SJSA1 (cell line): Measurements from ENCODE around the gene MARCHF9. TPM values are rescaled to one million over a fixed set of nuclear protein-coding genes. Genes with fewer than 3 reads are reported as not detected.
A peak's percentile ranks its signal among the peaks of the same experiment; 100 is the strongest.

Experiments
- DNase-seq, 2 experiments: peaks; one replicate each; pipeline ENCODE4 v3.0.0-alpha.2; 2015 to 2020; ENCODE audit warnings: low spot score in 2 of 2, low read depth in 1 of 2
- H3K27ac ChIP-seq: fragments of 250-450 bp; sonication (Bioruptor Pico); 2 replicates; pipeline ENCODE4 v1.5.1; 2020; ENCODE audit warnings: mild to moderate bottlenecking, moderate library complexity
- H3K27me3 ChIP-seq: fragments of 250-450 bp; sonication (Bioruptor Pico); replicated peaks from 2 replicates; pipeline ENCODE4 v1.5.1; 2020; ENCODE audit warnings: mild to moderate bottlenecking, moderate library complexity
- H3K36me3 ChIP-seq: fragments of 250-450 bp; sonication (Bioruptor Pico); 2 replicates; pipeline ENCODE4 v1.5.1; 2020; ENCODE audit warnings: mild to moderate bottlenecking
- H3K4me1 ChIP-seq: fragments of 250-450 bp; sonication (Bioruptor Pico); replicated peaks from 2 replicates; pipeline ENCODE4 v1.6.1; 2021; ENCODE audit warnings: mild to moderate bottlenecking
- H3K4me3 ChIP-seq: fragments of 250-450 bp; sonication (Bioruptor Pico); 2 replicates; pipeline ENCODE4 v1.5.1; 2020; ENCODE audit warnings: mild to moderate bottlenecking
- H3K9me3 ChIP-seq: fragments of 250-450 bp; sonication (Bioruptor Pico); replicated peaks from 2 replicates; pipeline ENCODE4 v1.5.1; 2020; ENCODE audit warnings: mild to moderate bottlenecking
- total RNA-seq: library from RNA; depleted of rRNA; stranded (reverse); fragments of >200 nt; shearing (Covaris generic); gene quantifications from 2 replicates; pipeline ENCODE4 v1.2.3, GENCODE V29; 2014

Gene MARCHF9
- total RNA-seq, 1 experiment from 2014 or later, result 107 TPM

DNA sequence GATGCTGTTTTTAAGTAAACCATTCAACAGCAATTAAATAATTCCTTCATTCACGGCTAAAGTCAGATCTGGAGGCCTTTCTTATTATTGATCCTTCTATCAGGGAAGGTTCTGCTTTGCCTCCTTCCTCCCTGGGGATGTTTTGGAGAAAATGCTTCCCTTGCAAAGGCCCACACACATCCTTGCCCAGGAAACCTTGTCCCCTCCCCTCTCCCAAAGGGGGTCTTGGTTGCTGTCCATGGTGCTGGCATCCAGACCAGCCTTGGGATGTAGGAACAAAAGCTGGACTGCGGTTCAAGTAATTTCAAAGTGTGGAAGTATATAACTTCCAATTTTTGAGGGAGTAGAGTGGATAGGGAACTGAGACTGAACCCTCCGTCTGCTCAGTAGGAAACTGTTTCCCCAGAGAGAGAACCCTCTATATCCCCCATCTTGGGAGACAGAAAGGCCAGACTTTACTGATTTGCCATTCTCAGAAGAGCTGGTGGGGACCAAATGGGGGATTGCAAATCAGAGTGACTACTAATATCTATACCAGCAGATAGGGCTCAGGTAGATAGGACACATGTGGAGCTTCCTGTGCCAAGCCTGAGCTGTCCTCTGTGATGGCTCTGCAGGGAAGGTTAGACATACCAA is 5.6 kb downstream of the MARCHF9 start:
- Histone ChIP-seq H3K4me3 (no peak overlapping the region), H3K27me3 (peaks cover 43% of the 10 kb centered on the region), H3K9me3 (peaks cover 12% of the 10 kb centered on the region), H3K27ac (no peak overlapping the region), H3K4me1 (peaks cover 20% of the 10 kb centered on the region), H3K36me3 (peaks cover 24% of the 10 kb centered on the region)
- DNase-seq, result peak in 1 of 2 experiments; percentile 80

DNA sequence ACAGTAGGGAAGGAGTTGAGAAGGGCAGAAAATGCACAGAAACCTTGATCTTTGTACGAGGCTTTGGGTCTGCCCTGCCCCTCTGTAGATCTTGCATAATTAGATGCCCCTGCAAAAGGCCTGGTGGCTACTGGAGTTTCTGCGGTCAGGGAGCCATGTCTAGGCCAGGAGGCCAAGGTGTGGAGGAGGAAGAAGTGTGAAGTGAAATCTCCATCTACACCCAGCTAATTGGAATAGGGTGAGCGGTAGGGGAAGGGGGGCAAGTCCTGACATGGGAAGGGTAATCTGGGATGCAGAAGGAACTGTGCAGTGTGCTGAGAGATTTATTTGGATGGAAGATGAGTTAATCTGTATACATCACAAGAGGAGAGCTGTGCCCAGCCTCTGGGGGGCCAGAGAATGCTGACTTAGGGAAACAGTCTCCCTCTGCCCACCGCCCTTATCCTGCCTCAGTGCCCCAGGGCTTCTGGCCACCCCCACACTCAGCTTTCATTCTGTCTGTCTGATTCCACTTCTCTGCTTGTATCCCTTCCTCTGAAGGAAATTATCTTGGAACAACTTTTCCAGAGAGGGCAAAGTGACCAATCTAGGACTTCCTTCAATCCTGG is 6.6 kb downstream of the MARCHF9 start:
- H3K27ac ChIP-seq, result no peak overlapping the region
- DNase-seq, result no peak
- H3K27me3 ChIP-seq, result peaks cover 45% of the 10 kb centered on the region
- H3K9me3 ChIP-seq, result peaks cover 22% of the 10 kb centered on the region
- no peak overlapping the region for H3K4me3 ChIP-seq
- H3K4me1 ChIP-seq, result peaks cover 23% of the 10 kb centered on the region
- peaks cover 34% of the 10 kb centered on the region for H3K36me3 ChIP-seq

DNA sequence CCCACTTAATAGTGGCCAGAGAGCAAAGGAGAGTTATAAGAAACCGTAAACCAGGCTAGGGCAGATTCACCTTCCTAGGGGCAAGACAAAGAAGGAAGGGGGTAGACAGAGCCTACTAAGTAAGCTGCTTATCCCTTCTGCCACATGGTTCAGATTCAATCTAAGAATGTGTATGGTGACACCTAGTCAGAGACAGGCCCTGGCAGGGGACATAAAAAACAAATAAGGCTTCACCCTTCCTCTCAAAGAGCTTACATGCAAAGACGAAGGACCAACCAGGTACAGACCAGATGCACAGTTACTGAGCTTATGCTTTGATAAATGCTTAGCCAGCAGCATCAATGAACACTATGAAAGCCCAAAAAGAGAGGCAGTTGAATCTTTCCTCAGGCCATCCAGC is 7.6 kb downstream of the MARCHF9 start:
- H3K9me3 ChIP-seq, result peaks cover 25% of the 10 kb centered on the region
- H3K4me1 ChIP-seq, result peaks cover 31% of the 10 kb centered on the region
- no peak overlapping the region for H3K4me3 ChIP-seq
- peaks cover 52% of the 10 kb centered on the region for H3K27me3 ChIP-seq
- no peak overlapping the region for H3K27ac ChIP-seq
- DNase-seq, result peak in 1 of 2 experiments; percentile 81
- peaks cover 42% of the 10 kb centered on the region for H3K36me3 ChIP-seq

DNA sequence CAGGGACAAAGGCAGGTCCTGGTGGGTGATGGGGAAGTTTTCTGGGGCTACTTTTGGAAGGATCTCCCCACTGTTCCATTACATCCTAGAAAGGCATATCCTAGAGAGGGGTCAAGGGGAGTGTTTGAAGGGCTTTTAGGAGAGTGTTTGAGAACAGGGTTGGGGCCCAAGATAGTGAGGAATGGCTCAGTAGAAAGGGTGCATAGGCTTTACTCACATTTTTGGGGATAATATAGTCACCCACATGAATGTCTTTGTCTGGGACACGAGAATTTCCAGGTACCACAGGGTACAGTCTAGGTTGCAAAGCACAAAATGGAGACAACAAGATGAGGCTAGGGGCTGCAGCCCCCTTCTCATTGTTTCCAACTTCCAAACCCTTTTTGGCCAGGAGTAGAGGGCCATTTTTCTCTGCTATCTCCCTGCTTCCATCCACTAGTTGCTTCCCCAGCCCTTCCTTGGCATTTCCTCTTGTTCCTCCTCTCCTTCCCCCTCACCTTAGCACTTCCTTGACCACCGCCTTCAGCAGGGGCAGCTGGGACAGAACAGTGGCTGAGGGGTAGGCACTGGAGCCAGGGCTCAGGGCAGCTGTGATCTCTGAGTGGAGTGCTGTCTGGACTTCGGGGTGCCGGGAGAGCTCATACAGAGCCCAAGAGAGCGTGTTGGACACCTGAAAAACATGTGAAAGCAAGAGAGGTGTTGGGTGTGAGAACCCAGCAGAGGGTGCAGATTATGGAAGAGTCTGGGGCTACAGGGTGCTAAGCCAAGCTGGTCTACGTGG is 9.2 kb downstream of the MARCHF9 start:
- no peak overlapping the region for H3K4me3 ChIP-seq
- peaks cover 45% of the 10 kb centered on the region for H3K36me3 ChIP-seq
- H3K9me3 ChIP-seq, result peaks cover 25% of the 10 kb centered on the region
- peak; percentile 69 to 80 for DNase-seq
- peaks cover 31% of the 10 kb centered on the region for H3K4me1 ChIP-seq
- H3K27me3 ChIP-seq, result peaks cover 53% of the 10 kb centered on the region
- H3K27ac ChIP-seq, result no peak overlapping the region

DNA sequence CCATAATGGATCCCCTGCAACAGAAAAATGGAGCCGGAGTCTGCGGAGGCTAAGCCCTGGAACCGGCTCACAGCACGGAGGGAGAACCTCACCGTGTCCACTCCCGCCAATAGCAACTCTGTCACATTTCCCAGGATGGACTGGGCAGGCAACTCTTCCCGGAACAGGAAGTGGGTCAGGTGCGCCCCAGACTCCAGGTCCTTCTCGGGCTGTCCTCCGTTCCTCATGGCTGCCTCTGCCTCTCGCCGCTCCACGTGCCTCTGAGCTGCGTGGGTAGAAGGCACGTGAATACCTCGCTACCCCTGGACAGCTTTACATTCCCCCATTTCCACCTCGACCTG is 9.7 kb downstream of the MARCHF9 start:
- H3K9me3 ChIP-seq, result peaks cover 25% of the 10 kb centered on the region
- peaks cover 31% of the 10 kb centered on the region for H3K4me1 ChIP-seq
- no peak for DNase-seq
- H3K4me3 ChIP-seq, result peak overlapping the region; percentile 21
- H3K36me3 ChIP-seq, result peaks cover 49% of the 10 kb centered on the region
- peaks cover 52% of the 10 kb centered on the region for H3K27me3 ChIP-seq
- H3K27ac ChIP-seq, result no peak overlapping the region

DNA sequence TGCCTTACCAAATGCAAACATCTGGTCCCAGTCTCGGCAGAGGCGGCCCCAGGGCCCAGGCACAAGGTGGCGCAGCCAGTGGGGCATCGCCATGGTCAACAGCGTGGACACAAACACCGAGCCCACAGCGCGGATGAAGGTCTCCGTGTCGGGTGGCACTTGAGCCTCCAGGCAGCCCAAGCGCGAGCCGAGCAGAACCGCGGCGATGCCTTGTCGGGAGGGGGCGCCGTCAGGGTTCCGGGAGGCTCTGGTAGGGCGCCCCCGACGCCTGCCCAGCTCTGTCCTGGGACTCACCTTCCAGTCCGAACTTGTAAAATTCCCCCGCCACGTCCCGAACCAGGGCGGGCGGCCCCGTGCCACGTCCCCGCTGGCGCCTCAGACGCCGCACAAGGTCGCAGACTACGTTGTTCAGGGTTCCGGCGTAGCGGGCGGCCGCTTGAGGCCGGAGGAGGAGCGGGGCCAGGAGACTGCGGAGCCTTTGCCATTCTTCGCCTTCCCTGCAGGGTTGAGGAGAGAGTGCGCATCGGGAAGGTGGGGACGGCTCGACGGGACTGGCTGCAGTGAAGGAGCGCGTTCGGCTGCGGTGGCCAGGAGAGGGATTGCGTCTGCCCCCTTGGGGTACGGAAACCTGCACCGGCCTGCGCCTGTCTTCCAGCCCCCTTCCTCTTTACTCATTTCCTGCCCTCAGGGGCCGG is 10.2 kb downstream of the MARCHF9 start:
- peaks cover 54% of the 10 kb centered on the region for H3K36me3 ChIP-seq
- H3K9me3 ChIP-seq, result peaks cover 25% of the 10 kb centered on the region
- H3K27me3 ChIP-seq, result peaks cover 51% of the 10 kb centered on the region
- peaks cover 31% of the 10 kb centered on the region for H3K4me1 ChIP-seq
- DNase-seq, result peak in 1 of 2 experiments; percentile 99
- no peak overlapping the region for H3K27ac ChIP-seq
- peak overlapping the region; percentile 21 for H3K4me3 ChIP-seq

DNA sequence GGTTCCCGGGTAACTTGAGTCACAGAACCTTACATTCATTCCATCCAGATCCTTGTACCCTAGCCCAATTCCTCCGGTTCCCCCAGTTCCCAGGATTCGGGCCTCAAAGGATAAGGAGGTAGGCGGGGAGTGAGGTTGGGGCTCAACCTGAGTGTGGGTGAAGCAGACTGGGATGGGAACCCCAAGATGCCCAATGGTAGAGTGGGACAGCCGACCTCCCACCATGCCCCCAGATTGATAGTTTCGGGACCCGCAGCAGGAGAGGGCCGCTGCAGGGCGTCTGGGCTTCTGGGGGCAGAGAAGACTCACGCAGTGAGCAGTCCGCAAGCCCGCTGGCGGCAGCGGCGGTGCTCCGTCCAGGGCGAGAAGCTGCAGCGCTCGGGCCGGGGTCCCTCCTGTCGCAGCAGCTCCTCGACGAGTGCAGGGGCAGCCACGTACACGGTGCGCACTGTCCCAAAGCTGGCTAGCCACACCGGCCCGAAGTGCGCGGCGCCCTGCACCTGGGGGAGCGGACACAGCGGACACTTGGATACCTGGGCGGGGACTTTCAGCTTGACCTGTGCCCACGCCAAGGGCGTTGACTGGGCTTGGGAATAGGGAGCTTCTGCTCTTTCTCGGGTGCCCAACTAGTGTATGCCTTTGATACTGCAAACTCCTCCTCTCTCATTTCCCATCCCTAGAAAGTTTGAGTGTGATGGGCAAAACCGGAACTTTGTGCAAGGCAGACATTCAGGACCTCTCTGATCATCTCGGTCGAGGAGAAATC is 11.0 kb downstream of the MARCHF9 start:
- no peak for DNase-seq
- H3K27ac ChIP-seq, result no peak overlapping the region
- peaks cover 51% of the 10 kb centered on the region for H3K27me3 ChIP-seq
- H3K4me3 ChIP-seq, result no peak overlapping the region
- H3K36me3 ChIP-seq, result peaks cover 61% of the 10 kb centered on the region
- H3K4me1 ChIP-seq, result peaks cover 34% of the 10 kb centered on the region
- peaks cover 25% of the 10 kb centered on the region for H3K9me3 ChIP-seq

DNA sequence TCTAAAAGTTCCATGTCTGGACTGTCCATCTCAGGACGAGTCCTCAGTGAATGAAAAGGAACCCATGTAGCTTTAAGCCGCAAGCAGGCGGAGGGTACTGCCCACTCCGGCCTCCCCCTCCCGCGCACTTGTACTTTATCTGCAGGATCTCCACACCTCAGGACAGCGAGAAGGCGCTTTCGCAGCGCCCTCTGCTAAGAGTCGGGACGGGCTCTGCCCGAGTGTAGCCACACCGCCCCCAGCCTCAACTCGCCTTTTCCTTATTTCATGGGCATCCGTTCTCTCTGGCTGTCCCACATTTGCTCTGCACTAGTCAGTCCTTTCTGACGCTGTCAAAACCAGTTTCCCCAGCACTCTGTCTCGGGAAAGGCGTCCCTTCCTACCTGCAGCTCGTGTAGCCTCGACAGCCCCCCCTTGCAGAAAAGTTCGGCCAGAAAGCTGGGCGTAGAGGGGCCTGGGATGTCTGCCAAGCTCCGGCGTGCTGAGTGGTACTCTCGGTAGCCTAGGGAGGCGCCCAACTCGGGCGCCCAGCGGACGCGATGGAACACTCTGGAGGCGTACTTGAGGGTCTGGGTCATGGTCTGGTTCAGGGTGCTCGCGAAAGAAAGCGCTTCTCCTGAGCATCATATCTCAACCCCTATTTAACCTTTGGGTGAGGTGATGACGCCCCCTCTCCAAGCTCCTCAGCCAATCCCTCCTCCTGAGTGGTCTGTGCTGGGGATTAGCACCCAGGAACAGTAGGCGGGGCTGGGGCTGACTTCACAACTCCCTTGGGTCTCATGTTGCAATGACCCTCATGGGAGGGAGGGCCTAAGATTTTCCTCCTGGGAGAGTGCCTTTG is 11.8 kb downstream of the MARCHF9 start, which contains the start of gene CYP27B1:
TSS of gene CYP27B1 (minus strand) at position 615 of the 841 bp plus-strand sequence. CDS start at position 578, 37 bp downstream.
- H3K36me3 ChIP-seq, result peaks cover 63% of the 10 kb centered on the region
- H3K27me3 ChIP-seq, result peaks cover 51% of the 10 kb centered on the region
- no peak for DNase-seq
- no peak within 1 kb of the TSS for H3K27ac ChIP-seq
- H3K9me3 ChIP-seq, result peaks cover 25% of the 10 kb centered on the region
- no peak within 1 kb of the TSS for H3K4me3 ChIP-seq
- peaks cover 41% of the 10 kb centered on the region for H3K4me1 ChIP-seq

DNA sequence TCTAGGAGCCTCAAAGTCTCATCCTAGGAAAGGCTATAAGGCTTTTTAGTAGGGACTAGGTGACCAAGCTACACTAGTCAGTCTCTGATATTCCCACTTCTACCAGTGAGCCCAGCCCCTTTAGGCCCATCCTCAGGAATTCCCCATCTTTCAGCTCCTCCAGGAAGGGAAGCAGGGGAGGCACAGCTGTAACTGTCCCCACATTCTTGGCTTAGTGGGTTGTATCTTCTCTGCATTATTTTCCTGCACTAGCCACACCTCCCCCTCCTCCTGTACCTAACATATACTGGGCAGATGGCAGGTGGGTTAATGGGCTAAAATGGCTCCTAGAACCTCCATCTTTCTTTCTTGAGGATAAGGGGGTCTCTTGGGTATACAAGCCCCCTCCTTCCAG is 12.4 kb downstream of the MARCHF9 start:
- Histone ChIP-seq H3K9me3 (peaks cover 25% of the 10 kb centered on the region), H3K27me3 (peaks cover 51% of the 10 kb centered on the region), H3K4me3 (no peak overlapping the region), H3K27ac (no peak overlapping the region), H3K36me3 (peaks cover 63% of the 10 kb centered on the region), H3K4me1 (peaks cover 43% of the 10 kb centered on the region)
- DNase-seq, result peak in 1 of 2 experiments; percentile 85

DNA sequence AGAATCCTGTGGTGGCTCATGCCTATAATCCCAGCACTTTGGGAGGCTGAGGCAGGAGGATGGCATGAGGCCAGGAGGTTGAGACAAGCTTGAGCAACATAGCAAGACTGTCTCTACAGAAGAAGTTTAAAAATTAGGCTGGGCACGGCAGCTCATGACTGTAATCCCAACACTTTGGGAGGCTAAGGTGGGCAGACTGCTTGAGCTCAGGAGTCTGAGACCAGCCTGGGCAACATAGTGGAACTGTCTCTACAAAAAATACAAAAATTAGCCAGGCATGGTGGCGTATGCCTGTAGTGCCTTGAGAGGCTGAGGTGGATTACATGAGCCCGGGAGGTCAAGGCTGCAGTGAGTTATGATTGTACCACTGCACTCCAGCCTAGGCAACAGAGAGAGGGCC is 13.0 kb downstream of the MARCHF9 start:
- Histone ChIP-seq H3K9me3 (peaks cover 25% of the 10 kb centered on the region), H3K27me3 (peaks cover 48% of the 10 kb centered on the region), H3K36me3 (peaks cover 68% of the 10 kb centered on the region), H3K4me3 (no peak overlapping the region), H3K27ac (no peak overlapping the region), H3K4me1 (peaks cover 48% of the 10 kb centered on the region)
- no peak for DNase-seq

DNA sequence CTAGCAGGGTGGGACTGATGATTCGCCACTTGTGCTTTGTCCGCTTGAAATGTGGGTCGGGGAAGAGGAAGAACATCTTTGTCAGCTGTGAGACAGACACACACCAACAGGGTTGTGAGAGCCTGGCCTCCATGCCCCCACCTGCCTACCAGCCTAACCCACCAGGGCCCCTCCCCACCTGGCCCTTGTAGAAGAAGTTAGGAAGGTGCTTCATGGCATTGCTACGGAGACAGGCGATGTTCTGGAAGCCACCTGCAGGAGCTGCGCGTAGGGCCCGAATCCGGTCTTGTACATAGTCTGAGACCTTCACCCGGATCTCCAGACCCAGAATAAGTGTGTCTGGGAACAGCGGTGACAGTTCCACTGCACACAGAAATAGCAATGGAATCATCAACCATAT is 14.7 kb downstream of the MARCHF9 start:
- H3K9me3 ChIP-seq, result peaks cover 21% of the 10 kb centered on the region
- peaks cover 31% of the 10 kb centered on the region for H3K27me3 ChIP-seq
- no peak overlapping the region for H3K4me3 ChIP-seq
- no peak overlapping the region for H3K27ac ChIP-seq
- DNase-seq, result no peak
- H3K36me3 ChIP-seq, result peaks cover 80% of the 10 kb centered on the region
- H3K4me1 ChIP-seq, result peaks cover 52% of the 10 kb centered on the region

DNA sequence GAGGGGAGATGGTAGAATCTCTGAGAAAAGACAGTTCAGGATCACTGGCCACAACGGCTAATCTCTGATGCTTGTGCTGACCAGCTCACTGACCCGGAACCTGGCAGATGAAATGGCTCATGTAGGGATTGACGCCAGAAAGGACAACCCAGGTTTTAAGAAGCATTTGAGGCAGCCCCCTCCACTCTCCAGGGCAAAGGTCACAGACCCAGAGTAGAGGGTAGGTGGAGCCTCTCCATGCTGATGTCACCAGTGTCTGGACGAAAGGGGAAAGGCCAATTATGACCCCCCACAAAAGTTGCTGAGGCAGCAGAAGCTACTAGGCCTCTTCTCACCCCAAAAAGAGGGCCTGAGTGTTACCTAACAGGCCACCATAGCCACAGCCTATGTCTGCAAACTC is 15.8 kb downstream of the MARCHF9 start:
- Histone ChIP-seq H3K27me3 (peaks cover 19% of the 10 kb centered on the region), H3K27ac (peak overlapping the region; percentile 83; the same call in 1 of the 2 replicates), H3K4me3 (peak overlapping the region; percentile 57), H3K4me1 (peaks cover 41% of the 10 kb centered on the region), H3K9me3 (peaks cover 10% of the 10 kb centered on the region), H3K36me3 (peaks cover 75% of the 10 kb centered on the region)
- DNase-seq, result no peak
